Activated CD8-positive, alpha-beta memory T cell treated with anti-CD3 and anti-CD28 coated beads, Interleukin-2, amount 10 ng/mL, durations not matched to agents 7 days and 5 days (primary cell): ENCODE measurements around the gene ZNF212. TPM values are rescaled to one million over a fixed set of nuclear protein-coding genes. Genes with fewer than 3 reads are reported as not detected.

Source experiments
- ATAC-seq: fragments of 150-1000 bp; cut with Tn5 transposase; one replicate; pipeline ENCODE4 v1.10.0; 2021; ENCODE audit warnings: moderate library complexity
- CTCF ChIA-PET: fragments of 350-600 bp; sonication (Branson Sonifier 250); formaldehyde crosslinking; loops from one replicate; lab custom pipeline; 2021; ENCODE audit warnings: antibody characterized with exemption; lab: Charles Lee
- DNase-seq: peaks from one replicate; pipeline ENCODE4 v3.0.0-alpha.2; 2020
- H3K27ac Mint-ChIP-seq: one replicate; pipeline ENCODE4 v1.8.0; 2021; ENCODE audit warnings: mild to moderate bottlenecking, mixed read lengths
- H3K27me3 Mint-ChIP-seq: one replicate; pipeline ENCODE4 v1.8.0; 2021; ENCODE audit warnings: mixed read lengths
- H3K36me3 Mint-ChIP-seq: one replicate; pipeline ENCODE4 v1.8.0; 2021; ENCODE audit warnings: mild to moderate bottlenecking, mixed read lengths
- H3K4me1 Mint-ChIP-seq: one replicate; pipeline ENCODE4 v1.8.0; 2021; ENCODE audit warnings: mixed read lengths
- H3K4me3 Mint-ChIP-seq: one replicate; pipeline ENCODE4 v1.8.0; 2021; ENCODE audit warnings: mild to moderate bottlenecking, moderate library complexity, mixed read lengths
- H3K9me3 Mint-ChIP-seq: one replicate; pipeline ENCODE4 v1.8.0; 2022; ENCODE audit warnings: low read depth, mixed read lengths
- total RNA-seq, 2 experiments: library from RNA; stranded (reverse); gene quantifications; one replicate each; pipeline ENCODE4 v1.2.3, GENCODE V29; 2021

The ZNF212 gene
- total RNA-seq, 2 experiments from 2014 or later = 12.8 to 14.2 TPM

GRCh38 chr7:149286811-149287400 lies 47.5 kb downstream of the ZNF212 start:
- no peak overlapping the region for H3K27ac Mint-ChIP-seq
- H3K36me3 Mint-ChIP-seq = peaks cover 5% of the 10 kb centered on the region
- DNase-seq = peak; percentile 51
- H3K9me3 Mint-ChIP-seq = no peaks in the 10 kb centered on the region
- no peak overlapping the region for H3K4me3 Mint-ChIP-seq
- peaks cover 50% of the 10 kb centered on the region for H3K4me1 Mint-ChIP-seq
- ATAC-seq = no peak
- CTCF ChIA-PET = no interaction called here
- no peaks in the 10 kb centered on the region for H3K27me3 Mint-ChIP-seq

DNA sequence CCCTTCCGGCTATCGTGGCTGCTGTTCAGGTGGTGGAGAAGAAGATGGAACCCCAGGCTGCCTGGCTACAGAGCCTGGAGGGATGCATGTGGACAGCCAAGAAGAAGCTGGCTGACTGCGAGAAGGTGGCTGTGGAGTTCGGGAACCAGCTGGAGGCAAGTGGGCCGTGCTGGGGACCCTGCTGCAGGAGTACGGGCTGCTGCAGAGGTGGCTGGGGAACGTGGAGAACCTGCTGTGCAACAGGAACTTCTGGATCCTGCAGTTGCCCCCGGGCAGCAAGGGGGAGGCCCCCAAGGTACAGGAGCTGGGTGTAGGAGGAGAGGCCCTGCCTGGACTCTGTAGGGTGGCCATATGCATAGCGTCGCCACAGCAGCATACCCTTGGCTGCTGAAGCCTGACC lies 48.2 kb downstream of the ZNF212 start:
- ATAC-seq (no peak), DNase-seq (no peak)
- Mint-ChIP-seq H3K4me3 (no peak overlapping the region), H3K27ac (no peak overlapping the region), H3K27me3 (no peaks in the 10 kb centered on the region), H3K36me3 (peaks cover under 1% of the 10 kb centered on the region), H3K4me1 (peaks cover 55% of the 10 kb centered on the region), H3K9me3 (no peaks in the 10 kb centered on the region)
- CTCF ChIA-PET = no interaction called here

DNA sequence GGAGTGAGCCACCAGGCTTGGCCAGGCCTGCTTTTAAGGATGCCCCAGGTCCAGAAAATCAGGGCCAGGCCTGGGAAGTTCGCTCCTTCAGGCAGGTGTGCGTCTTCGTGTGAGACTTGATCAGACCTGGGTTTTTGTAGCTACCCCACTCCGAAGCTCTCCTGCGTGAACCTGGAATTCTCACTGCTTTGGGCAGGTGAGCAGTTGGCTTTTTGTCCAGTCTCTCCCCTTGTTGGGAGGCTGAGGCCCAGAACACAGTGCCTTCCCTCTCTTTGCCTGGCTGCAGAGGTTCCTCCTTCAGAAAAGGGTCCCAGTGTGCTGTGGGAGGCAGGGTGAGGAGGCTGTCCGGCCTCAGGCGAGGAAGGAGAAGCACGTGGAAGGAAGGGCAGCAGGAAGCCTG lies 49.8 kb downstream of the ZNF212 start:
- H3K27ac Mint-ChIP-seq = no peak overlapping the region
- ATAC-seq = no peak
- no peaks in the 10 kb centered on the region for H3K9me3 Mint-ChIP-seq
- CTCF ChIA-PET = no interaction called here
- H3K4me3 Mint-ChIP-seq = no peak overlapping the region
- H3K4me1 Mint-ChIP-seq = peaks cover 52% of the 10 kb centered on the region
- no peaks in the 10 kb centered on the region for H3K36me3 Mint-ChIP-seq
- H3K27me3 Mint-ChIP-seq = no peaks in the 10 kb centered on the region
- no peak for DNase-seq

DNA sequence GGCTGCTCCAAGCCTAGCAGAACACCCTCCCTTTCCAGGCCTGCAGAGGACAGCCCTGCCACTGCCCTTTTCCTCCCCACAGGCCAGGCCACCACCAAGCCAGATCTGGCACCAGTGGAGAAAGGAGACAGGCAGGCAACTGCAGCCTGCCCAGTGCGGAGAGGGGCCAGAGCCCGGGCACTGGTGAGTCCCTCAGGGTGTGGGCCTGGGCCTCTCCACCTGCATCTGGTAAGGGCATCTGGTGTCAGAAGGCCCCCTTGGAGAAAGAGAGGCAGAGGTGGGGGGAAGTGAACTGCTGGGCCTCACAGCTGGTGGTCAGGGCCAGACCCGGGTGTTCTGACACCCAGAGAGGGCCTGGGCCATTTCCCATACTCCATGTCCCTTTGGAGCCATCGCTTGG lies 50.4 kb downstream of the ZNF212 start:
- Mint-ChIP-seq H3K4me1 (peaks cover 46% of the 10 kb centered on the region), H3K27me3 (no peaks in the 10 kb centered on the region), H3K27ac (no peak overlapping the region), H3K9me3 (no peaks in the 10 kb centered on the region), H3K4me3 (no peak overlapping the region), H3K36me3 (no peaks in the 10 kb centered on the region)
- ATAC-seq (no peak), DNase-seq (no peak)
- CTCF ChIA-PET = no interaction called here

GRCh38 chr7:149291036-149291780 lies 51.8 kb downstream of the ZNF212 start:
- Mint-ChIP-seq H3K27ac (peak overlapping the region; percentile 66), H3K4me3 (no peak overlapping the region), H3K27me3 (no peaks in the 10 kb centered on the region), H3K9me3 (no peaks in the 10 kb centered on the region), H3K36me3 (no peaks in the 10 kb centered on the region), H3K4me1 (peaks cover 34% of the 10 kb centered on the region)
- CTCF ChIA-PET = interaction anchor here (0.8 to 1.5 kb wide), 3 partner anchors 30 to 68 kb away, joined by 3 to 11 read pairs (median 4); partner anchors contain the start of gene ZNF783
- peak; percentile 75 for ATAC-seq
- peak; percentile 74 for DNase-seq

DNA sequence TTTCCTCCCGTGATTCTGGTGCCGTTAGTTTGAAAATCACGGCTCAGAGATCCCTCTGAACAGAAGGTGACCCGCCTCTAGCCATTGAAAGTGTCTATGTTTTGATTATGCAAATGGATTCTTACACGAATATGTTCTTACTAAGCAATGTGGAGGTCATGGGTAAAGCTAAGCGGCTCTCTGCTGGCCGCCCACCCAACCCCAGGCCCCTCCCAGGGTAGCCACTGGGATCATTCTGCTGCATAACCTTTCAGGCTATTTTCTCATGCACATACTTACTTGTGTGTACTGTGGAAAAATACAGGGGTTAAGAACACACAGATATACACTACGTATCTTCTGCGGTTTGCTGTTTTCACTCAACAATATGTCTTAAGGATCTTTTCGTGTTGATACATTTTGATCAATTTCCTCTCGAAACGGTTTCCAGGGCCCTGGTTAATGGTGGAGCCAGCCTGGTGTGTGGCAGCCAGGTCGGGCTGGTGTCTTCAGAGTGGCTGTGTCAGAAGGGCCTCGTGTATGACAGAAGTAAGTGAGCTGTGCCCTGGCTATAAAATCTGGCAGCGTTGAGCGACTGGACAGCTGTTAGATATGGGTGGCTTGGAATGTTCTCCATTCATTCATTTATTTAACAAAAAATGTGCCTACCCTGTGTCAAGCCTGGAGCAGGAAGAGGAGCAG lies 52.5 kb downstream of the ZNF212 start:
- no peak for DNase-seq
- Mint-ChIP-seq H3K27me3 (no peaks in the 10 kb centered on the region), H3K4me1 (peaks cover 28% of the 10 kb centered on the region), H3K4me3 (no peak overlapping the region), H3K9me3 (no peaks in the 10 kb centered on the region), H3K36me3 (no peaks in the 10 kb centered on the region), H3K27ac (no peak overlapping the region)
- no peak for ATAC-seq
- CTCF ChIA-PET = interaction anchor here (0.8 to 1.5 kb wide), 2 partner anchors 30 to 52 kb away, joined by 3 to 11 read pairs; partner anchors contain the start of gene ZNF783

GRCh38 chr7:149292462-149292823 lies 53.0 kb downstream of the ZNF212 start:
- no peaks in the 10 kb centered on the region for H3K9me3 Mint-ChIP-seq
- peaks cover 22% of the 10 kb centered on the region for H3K4me1 Mint-ChIP-seq
- ATAC-seq (no peak), DNase-seq (peak; percentile 38)
- CTCF ChIA-PET = no interaction called here
- H3K27me3 Mint-ChIP-seq = no peaks in the 10 kb centered on the region
- no peak overlapping the region for H3K4me3 Mint-ChIP-seq
- H3K27ac Mint-ChIP-seq = no peak overlapping the region
- no peaks in the 10 kb centered on the region for H3K36me3 Mint-ChIP-seq

- CTCF ChIA-PET = no interaction called here
- ATAC-seq (no peak), DNase-seq (peak; percentile 31)
- Mint-ChIP-seq H3K27me3 (no peaks in the 10 kb centered on the region), H3K4me1 (peaks cover 19% of the 10 kb centered on the region), H3K36me3 (no peaks in the 10 kb centered on the region), H3K27ac (no peak overlapping the region), H3K9me3 (no peaks in the 10 kb centered on the region), H3K4me3 (no peak overlapping the region)
Measured at GRCh38 chr7:149293338-149293737, 53.9 kb downstream of the ZNF212 start.

DNA sequence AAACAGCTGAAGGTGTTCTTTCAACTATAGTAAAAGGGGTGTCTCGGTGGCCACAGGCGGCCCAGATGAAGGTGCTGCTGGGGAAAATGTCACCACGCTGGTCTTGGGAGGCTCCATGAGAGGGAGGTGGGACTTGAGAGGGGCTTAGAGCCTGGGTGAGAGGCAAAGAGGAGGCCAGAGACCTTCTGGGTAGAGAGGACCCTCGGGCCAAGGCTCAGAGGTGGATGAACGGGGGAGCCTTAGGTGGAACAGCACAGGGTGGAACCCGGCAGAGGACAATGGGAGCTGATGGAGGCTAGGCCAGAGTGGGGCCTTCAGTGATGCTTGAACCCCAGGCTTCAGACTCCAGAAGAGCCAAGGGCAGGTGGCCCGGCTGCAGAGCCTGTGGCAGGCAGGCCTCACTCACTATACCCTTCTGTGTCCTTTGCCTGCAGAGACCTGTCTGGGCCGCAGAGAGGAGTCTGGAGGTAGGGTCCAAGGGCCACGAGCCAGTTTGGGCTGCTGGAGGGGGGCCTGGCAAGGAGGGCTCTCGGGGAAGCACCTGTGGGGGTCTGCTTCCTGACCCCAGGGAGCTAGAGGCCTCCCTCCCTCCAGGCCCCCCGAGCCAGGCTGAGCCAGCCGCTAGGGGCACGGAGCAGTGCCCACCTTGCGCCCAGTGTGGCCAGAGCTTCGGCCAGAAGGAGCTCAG lies 54.6 kb downstream of the ZNF212 start:
- no peaks in the 10 kb centered on the region for H3K9me3 Mint-ChIP-seq
- H3K27ac Mint-ChIP-seq = no peak overlapping the region
- CTCF ChIA-PET = no interaction called here
- ATAC-seq (no peak), DNase-seq (peak; percentile 32)
- no peak overlapping the region for H3K4me3 Mint-ChIP-seq
- no peaks in the 10 kb centered on the region for H3K27me3 Mint-ChIP-seq
- H3K4me1 Mint-ChIP-seq = peaks cover 19% of the 10 kb centered on the region
- H3K36me3 Mint-ChIP-seq = no peaks in the 10 kb centered on the region

GRCh38 chr7:149294634-149295480 lies 55.4 kb downstream of the ZNF212 start:
- H3K4me1 Mint-ChIP-seq = peaks cover 19% of the 10 kb centered on the region
- DNase-seq = peak; percentile 37
- no peaks in the 10 kb centered on the region for H3K27me3 Mint-ChIP-seq
- CTCF ChIA-PET = no interaction called here
- no peaks in the 10 kb centered on the region for H3K9me3 Mint-ChIP-seq
- H3K4me3 Mint-ChIP-seq = no peak overlapping the region
- ATAC-seq = no peak
- H3K36me3 Mint-ChIP-seq = no peaks in the 10 kb centered on the region
- no peak overlapping the region for H3K27ac Mint-ChIP-seq

- Mint-ChIP-seq H3K4me3 (no peak overlapping the region), H3K4me1 (peaks cover 19% of the 10 kb centered on the region), H3K27ac (no peak overlapping the region), H3K9me3 (no peaks in the 10 kb centered on the region), H3K36me3 (no peaks in the 10 kb centered on the region), H3K27me3 (no peaks in the 10 kb centered on the region)
- CTCF ChIA-PET = no interaction called here
- DNase-seq (no peak), ATAC-seq (no peak)
Measured at GRCh38 chr7:149295481-149295850, 56.0 kb downstream of the ZNF212 start.

DNA sequence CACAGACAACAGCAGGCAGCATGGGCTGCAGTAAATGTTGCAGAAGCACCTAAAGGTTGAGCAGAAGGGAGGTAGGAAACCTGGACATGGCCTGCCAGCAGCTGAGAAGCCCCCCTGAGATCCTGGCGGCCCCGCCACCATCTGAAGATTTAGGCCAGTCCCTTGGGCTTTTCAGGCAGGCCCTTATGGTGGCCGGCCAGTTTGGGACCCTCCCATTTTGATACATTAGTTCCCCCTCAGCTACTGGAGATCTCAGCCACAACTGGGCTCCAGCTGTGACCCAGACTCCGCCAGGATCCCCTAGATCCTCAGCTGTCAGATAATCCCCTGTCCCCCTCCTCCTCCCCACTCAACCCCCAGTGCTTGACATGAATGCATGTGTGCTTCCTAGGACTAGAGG lies 56.9 kb downstream of the ZNF212 start:
- DNase-seq (no peak), ATAC-seq (no peak)
- CTCF ChIA-PET = no interaction called here
- peaks cover 10% of the 10 kb centered on the region for H3K4me1 Mint-ChIP-seq
- no peak overlapping the region for H3K4me3 Mint-ChIP-seq
- no peaks in the 10 kb centered on the region for H3K9me3 Mint-ChIP-seq
- no peak overlapping the region for H3K27ac Mint-ChIP-seq
- H3K27me3 Mint-ChIP-seq = no peaks in the 10 kb centered on the region
- no peaks in the 10 kb centered on the region for H3K36me3 Mint-ChIP-seq
